Stimulated activated CD8-positive, alpha-beta memory T cell treated with anti-CD3 and anti-CD28 coated beads, Interleukin-12 subunit alpha, Interleukin-12 subunit beta, amount 100 ng/mL, for 1 hour (primary cell): Measurements from ENCODE around the gene ALG2.
A peak's percentile ranks its signal among the peaks of the same experiment; 100 is the strongest.

Experiments used
- DNase-seq: peaks from one replicate; pipeline ENCODE4 v3.0.0-alpha.2; 2020; ENCODE audit warnings: low read depth

Gene ALG2

GRCh38 chr9:99192786-99193465 lies 28.8 kb downstream of the ALG2 start:
- DNase-seq = no peak

- no peak for DNase-seq
Measured at GRCh38 chr9:99190597-99191283, 31.0 kb downstream of the ALG2 start.

- no peak for DNase-seq
Measured at GRCh38 chr9:99189887-99190596, 31.7 kb downstream of the ALG2 start.

GRCh38 chr9:99189186-99189585 lies 32.6 kb downstream of the ALG2 start:
- no peak for DNase-seq

GRCh38 chr9:99187311-99187710 lies 34.4 kb downstream of the ALG2 start:
- no peak for DNase-seq

GRCh38 chr9:99185934-99186333 lies 35.8 kb downstream of the ALG2 start:
- no peak for DNase-seq

GRCh38 chr9:99185348-99185632 lies 36.5 kb downstream of the ALG2 start:
- no peak for DNase-seq

- peak; percentile 55 for DNase-seq
Measured at GRCh38 chr9:99184475-99185347, 37.0 kb downstream of the ALG2 start.

GRCh38 chr9:99184110-99184474 lies 37.6 kb downstream of the ALG2 start:
- no peak for DNase-seq

GRCh38 chr9:99183616-99184015 lies 38.1 kb downstream of the ALG2 start:
- DNase-seq = no peak

- no peak for DNase-seq
Measured at GRCh38 chr9:99182356-99182755, 39.4 kb downstream of the ALG2 start.

GRCh38 chr9:99181621-99182020 lies 40.1 kb downstream of the ALG2 start:
- no peak for DNase-seq

- DNase-seq = no peak
Measured at GRCh38 chr9:99181206-99181605, 40.5 kb downstream of the ALG2 start.

- no peak for DNase-seq
Measured at GRCh38 chr9:99180662-99181061, 41.1 kb downstream of the ALG2 start.

- no peak for DNase-seq
Measured at GRCh38 chr9:99180199-99180598, 41.5 kb downstream of the ALG2 start.

- DNase-seq = no peak
Measured at GRCh38 chr9:99178912-99179872, 42.5 kb downstream of the ALG2 start.

- DNase-seq = no peak
Measured at GRCh38 chr9:99177576-99178366, 44.0 kb downstream of the ALG2 start.

- DNase-seq = no peak
Measured at GRCh38 chr9:99176527-99177013, 45.2 kb downstream of the ALG2 start.

- no peak for DNase-seq
Measured at GRCh38 chr9:99173570-99174504, 47.9 kb downstream of the ALG2 start.
